ENCODE data around the gene LMBRD2. TPM values are rescaled to one million over a fixed set of nuclear protein-coding genes. Genes with fewer than 3 reads are reported as not detected.
"Not testable (repeated sequence)": the region's sequence is repeated elsewhere in the genome, so short reads cannot be mapped to it uniquely, and the experiment has no call there.

The LMBRD2 gene
- 13.1 and 14.2 TPM in 2 replicates for total RNA-seq (2014; rRNA removed; shearing (Covaris generic))
- polyA plus RNA-seq (2015; cell fraction: cytosol; rRNA removed), result 8.1 and 9.4 TPM in 2 replicates
- 23.3 and 30.8 TPM in 2 replicates for polyA plus RNA-seq (2015; cell fraction: nucleus; rRNA removed)

- DNase-seq (ENCODE audit: low read depth, low spot score), result peak; percentile 100
- in situ Hi-C loops (cut with HindIII; ENCODE audit: low pct_unique_long_range_greater_than_20kb, low sequenced_read_pairs), result no loop called here
Measured at GRCh38 chr5:36151434-36152323, at the start of gene LMBRD2, which contains the start of gene SKP2. LMBRD2 (minus strand) TSS chr5:36151887; CDS start chr5:36143349, 8,538 bp downstream. SKP2 (plus strand) TSS chr5:36152111; CDS start chr5:36152263, 152 bp downstream.

GRCh38 chr5:36200513-36200912, 48.8 kb upstream of the LMBRD2 start:
- no peak for DNase-seq (ENCODE audit: low read depth, low spot score)
- in situ Hi-C loops (cut with HindIII; ENCODE audit: low pct_unique_long_range_greater_than_20kb, low sequenced_read_pairs), result no loop called here

GRCh38 chr5:36199620-36200019, 47.9 kb upstream of the LMBRD2 start:
- DNase-seq (ENCODE audit: low read depth, low spot score), result no peak
- in situ Hi-C loops (cut with HindIII; ENCODE audit: low pct_unique_long_range_greater_than_20kb, low sequenced_read_pairs), result no loop called here

- in situ Hi-C loops (cut with HindIII; ENCODE audit: low pct_unique_long_range_greater_than_20kb, low sequenced_read_pairs); DNase-seq (ENCODE audit: low read depth, low spot score): not testable (repeated sequence)
Measured at GRCh38 chr5:36198783-36199182, 47.1 kb upstream of the LMBRD2 start.

- no peak for DNase-seq (ENCODE audit: low read depth, low spot score)
- in situ Hi-C loops (cut with HindIII; ENCODE audit: low pct_unique_long_range_greater_than_20kb, low sequenced_read_pairs), result no loop called here
Measured at GRCh38 chr5:36198281-36198680, 46.6 kb upstream of the LMBRD2 start.

- in situ Hi-C loops (cut with HindIII; ENCODE audit: low pct_unique_long_range_greater_than_20kb, low sequenced_read_pairs), result no loop called here
- DNase-seq (ENCODE audit: low read depth, low spot score), result no peak
Measured at GRCh38 chr5:36193746-36194145, 42.1 kb upstream of the LMBRD2 start.

GRCh38 chr5:36184408-36184807, 32.7 kb upstream of the LMBRD2 start:
- in situ Hi-C loops (cut with HindIII; ENCODE audit: low pct_unique_long_range_greater_than_20kb, low sequenced_read_pairs); DNase-seq (ENCODE audit: low read depth, low spot score): not testable (repeated sequence)

- in situ Hi-C loops (cut with HindIII; ENCODE audit: low pct_unique_long_range_greater_than_20kb, low sequenced_read_pairs), result no loop called here
- DNase-seq (ENCODE audit: low read depth, low spot score), result no peak
Measured at GRCh38 chr5:36181774-36182173, 30.1 kb upstream of the LMBRD2 start.

- in situ Hi-C loops (cut with HindIII; ENCODE audit: low pct_unique_long_range_greater_than_20kb, low sequenced_read_pairs), result no loop called here
- no peak for DNase-seq (ENCODE audit: low read depth, low spot score)
Measured at GRCh38 chr5:36180556-36181350, 29.1 kb upstream of the LMBRD2 start.

GRCh38 chr5:36179950-36180349, 28.3 kb upstream of the LMBRD2 start:
- DNase-seq (ENCODE audit: low read depth, low spot score), result no peak
- in situ Hi-C loops (cut with HindIII; ENCODE audit: low pct_unique_long_range_greater_than_20kb, low sequenced_read_pairs), result no loop called here

GRCh38 chr5:36178524-36178890, 26.8 kb upstream of the LMBRD2 start:
- in situ Hi-C loops (cut with HindIII; ENCODE audit: low pct_unique_long_range_greater_than_20kb, low sequenced_read_pairs), result no loop called here

GRCh38 chr5:36177715-36178523, 26.2 kb upstream of the LMBRD2 start:
- in situ Hi-C loops (cut with HindIII; ENCODE audit: low pct_unique_long_range_greater_than_20kb, low sequenced_read_pairs), result no loop called here
- DNase-seq (ENCODE audit: low read depth, low spot score), result peak; percentile 73

More at GRCh38 chr5:36178524-36178890, 26.8 kb upstream of the LMBRD2 start:
- DNase-seq (ENCODE audit: low read depth, low spot score), result no peak

GRCh38 chr5:36177154-36177553, 25.5 kb upstream of the LMBRD2 start:
- no peak for DNase-seq (ENCODE audit: low read depth, low spot score)
- in situ Hi-C loops (cut with HindIII; ENCODE audit: low pct_unique_long_range_greater_than_20kb, low sequenced_read_pairs), result no loop called here

GRCh38 chr5:36175043-36175442, 23.4 kb upstream of the LMBRD2 start:
- no peak for DNase-seq (ENCODE audit: low read depth, low spot score)
- in situ Hi-C loops (cut with HindIII; ENCODE audit: low pct_unique_long_range_greater_than_20kb, low sequenced_read_pairs), result no loop called here

- DNase-seq (ENCODE audit: low read depth, low spot score), result no peak
- in situ Hi-C loops (cut with HindIII; ENCODE audit: low pct_unique_long_range_greater_than_20kb, low sequenced_read_pairs), result no loop called here
Measured at GRCh38 chr5:36174119-36174518, 22.4 kb upstream of the LMBRD2 start.

- no peak for DNase-seq (ENCODE audit: low read depth, low spot score)
- in situ Hi-C loops (cut with HindIII; ENCODE audit: low pct_unique_long_range_greater_than_20kb, low sequenced_read_pairs), result no loop called here
Measured at GRCh38 chr5:36173426-36173825, 21.7 kb upstream of the LMBRD2 start.

GRCh38 chr5:36172599-36172998, 20.9 kb upstream of the LMBRD2 start:
- no peak for DNase-seq (ENCODE audit: low read depth, low spot score)
- in situ Hi-C loops (cut with HindIII; ENCODE audit: low pct_unique_long_range_greater_than_20kb, low sequenced_read_pairs), result no loop called here
